Caco-2 (cell line): ENCODE data around the gene ASPN. TPM values are rescaled to one million over a fixed set of nuclear protein-coding genes. Genes with fewer than 3 reads are reported as not detected.

Experiments
- BruUV-seq: library from RNA; stranded (reverse); fragments of 400-500 nt; replicated peaks from 2 replicates; lab custom pipeline; 2021; lab: Mats Ljungman, UMichigan
- CTCF ChIA-PET: fragments of 300-600 bp; sonication (Branson Sonifier 250); formaldehyde crosslinking; loops from one replicate; lab custom pipeline; 2022; ENCODE audit warnings: antibody characterized with exemption; lab: Charles Lee
- POLR2A ChIA-PET: fragments of 300-600 bp; sonication (Branson Sonifier 250); formaldehyde crosslinking; loops from one replicate; lab custom pipeline; 2022; ENCODE audit warnings: antibody characterized with exemption; lab: Charles Lee
- DNase-seq, 2 experiments: peaks; one replicate each; pipeline versions ENCODE4 v3.0.0 to v3.0.0-alpha.2; 2020 to 2022
- H3K27me3 ChIP-seq: replicated peaks from 2 replicates; pipeline ENCODE4 v1.6.0; 2011; ENCODE audit warnings: low read length; ENCODE audit not compliant: control insufficient read depth, insufficient read depth
- H3K36me3 ChIP-seq: 2 replicates; pipeline ENCODE4 v1.5.1; 2011; ENCODE audit warnings: low read length; ENCODE audit not compliant: control insufficient read depth, insufficient read depth
- H3K4me1 ChIP-seq: fragments of 250-450 bp; sonication (Bioruptor Pico); 2 replicates; pipeline ENCODE4 v1.5.1; 2020; ENCODE audit warnings: mild to moderate bottlenecking
- H3K4me3 ChIP-seq: 2 replicates; pipeline ENCODE4 v1.5.1; 2011; ENCODE audit warnings: low read depth, mild to moderate bottlenecking, control low read depth, low read length
- H3K9me3 ChIP-seq: fragments of 250-450 bp; sonication (Bioruptor Pico); 2 replicates; pipeline ENCODE4 v1.5.1; 2020; ENCODE audit warnings: mild to moderate bottlenecking, moderate library complexity
- H3K27ac Mint-ChIP-seq: one replicate; pipeline ENCODE4 v1.8.0; 2022; ENCODE audit warnings: mixed read lengths; ENCODE audit not compliant: unreplicated experiment
- H3K27me3 Mint-ChIP-seq: one replicate; pipeline ENCODE4 v1.8.0; 2022; ENCODE audit warnings: mixed read lengths; ENCODE audit not compliant: insufficient read depth, unreplicated experiment
- H3K36me3 Mint-ChIP-seq: one replicate; pipeline ENCODE4 v1.8.0; 2022; ENCODE audit warnings: mild to moderate bottlenecking, mixed read lengths; ENCODE audit not compliant: insufficient read depth, unreplicated experiment
- H3K4me1 Mint-ChIP-seq: one replicate; pipeline ENCODE4 v1.8.0; 2022; ENCODE audit warnings: low read depth, mixed read lengths; ENCODE audit not compliant: unreplicated experiment
- H3K4me3 Mint-ChIP-seq: one replicate; pipeline ENCODE4 v1.8.0; 2022; ENCODE audit warnings: mild to moderate bottlenecking, moderate library complexity, mixed read lengths; ENCODE audit not compliant: unreplicated experiment
- H3K9me3 Mint-ChIP-seq: one replicate; pipeline ENCODE4 v1.8.0; 2022; ENCODE audit warnings: mixed read lengths; ENCODE audit not compliant: unreplicated experiment
- CTCF ChIP-seq, 2 experiments: fragments of 200-600 bp in 1 of 2; IDR thresholded peaks; 1 replicate in 1 of 2; 2 replicates in 1 of 2; pipeline versions ENCODE4 v1.5.1 to v1.8.0; 2011 to 2022; ENCODE audit warnings: antibody characterized with exemption in 1 of 2, control low read depth in 1 of 2, inconsistent platforms in 1 of 2, low read depth in 1 of 2, low read length in 1 of 2, mild to moderate bottlenecking in 1 of 2, moderate library complexity in 1 of 2; ENCODE audit not compliant: insufficient read depth in 1 of 2, severe bottlenecking in 1 of 2, unreplicated experiment in 1 of 2
- intact Hi-C: fragments of 100-400 bp; cut with micrococcal nuclease; formaldehyde crosslinking; loops from one replicate; pipeline ENCODE4 v1.10.0; 2022; ENCODE audit not compliant: unreplicated experiment
- total RNA-seq: library from RNA; stranded (reverse); gene quantifications from 2 replicates; pipeline ENCODE4 v1.2.3, GENCODE V29; 2022

Gene ASPN
- total RNA-seq, 1 experiment from 2014 or later = not detected

- ChIA-PET POLR2A (no interaction called here), CTCF (no interaction called here)
- no peaks in the 10 kb centered on the region for H3K4me1 Mint-ChIP-seq
- H3K36me3 Mint-ChIP-seq = no peaks in the 10 kb centered on the region
- Histone ChIP-seq H3K4me3 (no peak overlapping the region), H3K4me1 (no peaks in the 10 kb centered on the region; the same call in 1 of the 2 replicates), H3K36me3 (no peaks in the 10 kb centered on the region), H3K27me3 (no peaks in the 10 kb centered on the region), H3K9me3 (no peaks in the 10 kb centered on the region)
- H3K27ac Mint-ChIP-seq = no peak overlapping the region
- no TSS peak for BruUV-seq
- intact Hi-C loops = no loop called here
- no peak overlapping the region for H3K4me3 Mint-ChIP-seq
- no peak for TF ChIP-seq CTCF (IDR thresholded peaks at IDR 0.05; ENCODE audit: insufficient read depth in 1 of 2, low read depth in 1 of 2, low read length in 1 of 2, severe bottlenecking in 1 of 2, unreplicated experiment in 1 of 2)
- DNase-seq = no peak
- no peaks in the 10 kb centered on the region for H3K27me3 Mint-ChIP-seq
- H3K9me3 Mint-ChIP-seq = no peaks in the 10 kb centered on the region
These were observed 41.6 kb downstream of the ASPN start for GRCh38 chr9:92440751-92441046.

GRCh38 chr9:92439921-92440750 lies 42.2 kb downstream of the ASPN start:
- H3K4me3 Mint-ChIP-seq = no peak overlapping the region
- POLR2A ChIA-PET = no interaction called here

More at GRCh38 chr9:92439921-92440750, 42.2 kb downstream of the ASPN start:
- Histone ChIP-seq H3K4me3 (no peak overlapping the region), H3K4me1 (no peaks in the 10 kb centered on the region; the same call in 1 of the 2 replicates), H3K9me3 (no peaks in the 10 kb centered on the region), H3K27me3 (no peaks in the 10 kb centered on the region), H3K36me3 (no peaks in the 10 kb centered on the region)
- Mint-ChIP-seq H3K4me1 (no peaks in the 10 kb centered on the region), H3K27me3 (no peaks in the 10 kb centered on the region), H3K9me3 (no peaks in the 10 kb centered on the region), H3K27ac (no peak overlapping the region), H3K36me3 (no peaks in the 10 kb centered on the region)
- intact Hi-C loops = no loop called here
- CTCF ChIA-PET = interaction anchor here (1.3 kb wide), 1 partner anchor 112 kb away, joined by 5 read pairs; no protein-coding TSS in a partner anchor
- no peak for DNase-seq
- no TSS peak for BruUV-seq
- TF ChIP-seq CTCF (IDR thresholded peaks at IDR 0.05; ENCODE audit: insufficient read depth in 1 of 2, low read depth in 1 of 2, low read length in 1 of 2, severe bottlenecking in 1 of 2, unreplicated experiment in 1 of 2) = no peak
